22Rv1 (cell line): Measurements from ENCODE around the gene DNAJC25.

Experiments used
- ZFX ChIP-seq: fragments of 450-650 bp; IDR thresholded peaks from 2 replicates; pipeline ENCODE4 v1.6.1; 2017; ENCODE audit warnings: antibody characterized with exemption, borderline replicate concordance
- TF ChIP-seq, protein P1 (sequence below): fragments of 450-650 bp; IDR thresholded peaks from 2 replicates; pipeline ENCODE4 v1.5.1; 2017; ENCODE audit warnings: mild to moderate bottlenecking

DNA sequence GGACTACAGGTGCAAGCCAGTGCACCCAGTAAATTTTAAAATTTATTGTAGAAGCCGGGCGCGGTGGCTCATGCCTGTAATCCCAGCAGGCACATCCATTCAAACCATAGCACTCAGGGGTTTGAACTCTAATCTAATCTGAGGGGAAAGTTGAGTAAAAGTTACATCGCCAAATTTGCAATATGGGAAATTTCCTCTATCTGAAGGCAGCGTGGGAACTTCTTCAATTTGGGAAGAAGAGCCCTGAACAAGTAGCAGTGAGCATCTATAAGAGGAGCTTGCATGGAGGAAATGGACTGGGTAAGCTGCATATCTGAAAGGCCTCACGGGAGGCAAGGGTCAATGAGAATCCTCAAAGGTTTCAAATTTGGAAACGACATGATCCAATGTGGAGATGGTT lies 2.7 kb upstream of the DNAJC25 start:
- TF ChIP-seq, protein P1, sequence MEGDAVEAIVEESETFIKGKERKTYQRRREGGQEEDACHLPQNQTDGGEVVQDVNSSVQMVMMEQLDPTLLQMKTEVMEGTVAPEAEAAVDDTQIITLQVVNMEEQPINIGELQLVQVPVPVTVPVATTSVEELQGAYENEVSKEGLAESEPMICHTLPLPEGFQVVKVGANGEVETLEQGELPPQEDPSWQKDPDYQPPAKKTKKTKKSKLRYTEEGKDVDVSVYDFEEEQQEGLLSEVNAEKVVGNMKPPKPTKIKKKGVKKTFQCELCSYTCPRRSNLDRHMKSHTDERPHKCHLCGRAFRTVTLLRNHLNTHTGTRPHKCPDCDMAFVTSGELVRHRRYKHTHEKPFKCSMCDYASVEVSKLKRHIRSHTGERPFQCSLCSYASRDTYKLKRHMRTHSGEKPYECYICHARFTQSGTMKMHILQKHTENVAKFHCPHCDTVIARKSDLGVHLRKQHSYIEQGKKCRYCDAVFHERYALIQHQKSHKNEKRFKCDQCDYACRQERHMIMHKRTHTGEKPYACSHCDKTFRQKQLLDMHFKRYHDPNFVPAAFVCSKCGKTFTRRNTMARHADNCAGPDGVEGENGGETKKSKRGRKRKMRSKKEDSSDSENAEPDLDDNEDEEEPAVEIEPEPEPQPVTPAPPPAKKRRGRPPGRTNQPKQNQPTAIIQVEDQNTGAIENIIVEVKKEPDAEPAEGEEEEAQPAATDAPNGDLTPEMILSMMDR: no peak
- TF ChIP-seq ZFX: no peak
